ENCODE results near the gene CLEC4G.
"Not testable (repeated sequence)": the region's sequence is repeated elsewhere in the genome, so short reads cannot be mapped to it uniquely, and the experiment has no call there.

The CLEC4G gene

GRCh38 chr19:7759156-7759555 is 27.2 kb upstream of the CLEC4G start:
- no peak overlapping the region for H3K4me3 ChIP-seq (ENCODE audit: low read length)
- TF ChIP-seq ZNF274 (IDR thresholded peaks at IDR 0.05; ENCODE audit: low read depth, low read length) = no peak

- no peak for TF ChIP-seq ZNF274 (IDR thresholded peaks at IDR 0.05; ENCODE audit: low read depth, low read length)
- H3K4me3 ChIP-seq (ENCODE audit: low read length) = no peak overlapping the region
Measured at GRCh38 chr19:7757358-7757757, 25.4 kb upstream of the CLEC4G start.

GRCh38 chr19:7756258-7756657 is 24.3 kb upstream of the CLEC4G start:
- H3K4me3 ChIP-seq (ENCODE audit: low read length) = no peak overlapping the region
- no peak for TF ChIP-seq ZNF274 (IDR thresholded peaks at IDR 0.05; ENCODE audit: low read depth, low read length)

- no peak overlapping the region for H3K4me3 ChIP-seq (ENCODE audit: low read length)
- TF ChIP-seq ZNF274 (IDR thresholded peaks at IDR 0.05; ENCODE audit: low read depth, low read length) = no peak
Measured at GRCh38 chr19:7751157-7751783, 19.4 kb upstream of the CLEC4G start.

GRCh38 chr19:7748756-7749155 is 16.8 kb upstream of the CLEC4G start:
- no peak overlapping the region for H3K4me3 ChIP-seq (ENCODE audit: low read length)
- TF ChIP-seq ZNF274 (IDR thresholded peaks at IDR 0.05; ENCODE audit: low read depth, low read length) = no peak

GRCh38 chr19:7748171-7748570 is 16.3 kb upstream of the CLEC4G start:
- no peak for TF ChIP-seq ZNF274 (IDR thresholded peaks at IDR 0.05; ENCODE audit: low read depth, low read length)
- no peak overlapping the region for H3K4me3 ChIP-seq (ENCODE audit: low read length)

GRCh38 chr19:7746903-7747884 is 15.3 kb upstream of the CLEC4G start, which contains the start of gene CD209:
TSS of gene CD209 (minus strand) at chr19:7747534. CDS start at chr19:7747511, 23 bp downstream.
- no peak for TF ChIP-seq ZNF274 (IDR thresholded peaks at IDR 0.05; ENCODE audit: low read depth, low read length)
- no peak within 1 kb of the TSS for H3K4me3 ChIP-seq (ENCODE audit: low read length)

GRCh38 chr19:7746306-7746705 is 14.4 kb upstream of the CLEC4G start:
- H3K4me3 ChIP-seq (ENCODE audit: low read length) = not testable (repeated sequence)

- no peak for TF ChIP-seq ZNF274 (IDR thresholded peaks at IDR 0.05; ENCODE audit: low read depth, low read length)
- H3K4me3 ChIP-seq (ENCODE audit: low read length) = no peak overlapping the region
Measured at GRCh38 chr19:7744871-7745650, 13.2 kb upstream of the CLEC4G start.

GRCh38 chr19:7744199-7744786 is 12.4 kb upstream of the CLEC4G start:
- no peak for TF ChIP-seq ZNF274 (IDR thresholded peaks at IDR 0.05; ENCODE audit: low read depth, low read length)
- no peak overlapping the region for H3K4me3 ChIP-seq (ENCODE audit: low read length)

- no peak for TF ChIP-seq ZNF274 (IDR thresholded peaks at IDR 0.05; ENCODE audit: low read depth, low read length)
Measured at GRCh38 chr19:7743425-7743841, 11.5 kb upstream of the CLEC4G start.

GRCh38 chr19:7742991-7743390 is 11.1 kb upstream of the CLEC4G start:
- no peak overlapping the region for H3K4me3 ChIP-seq (ENCODE audit: low read length)
- no peak for TF ChIP-seq ZNF274 (IDR thresholded peaks at IDR 0.05; ENCODE audit: low read depth, low read length)

More at GRCh38 chr19:7743425-7743841, 11.5 kb upstream of the CLEC4G start:
- H3K4me3 ChIP-seq (ENCODE audit: low read length) = no peak overlapping the region

- no peak overlapping the region for H3K4me3 ChIP-seq (ENCODE audit: low read length)
- no peak for TF ChIP-seq ZNF274 (IDR thresholded peaks at IDR 0.05; ENCODE audit: low read depth, low read length)
Measured at GRCh38 chr19:7742575-7742974, 10.7 kb upstream of the CLEC4G start.

GRCh38 chr19:7740682-7741054 is 8.8 kb upstream of the CLEC4G start:
- no peak for TF ChIP-seq ZNF274 (IDR thresholded peaks at IDR 0.05; ENCODE audit: low read depth, low read length)
- no peak overlapping the region for H3K4me3 ChIP-seq (ENCODE audit: low read length)

Data from GM08714 (cell line).